Stimulated activated CD8-positive, alpha-beta memory T cell treated with anti-CD3 and anti-CD28 coated beads, Interleukin-12 subunit alpha, Interleukin-12 subunit beta, amount 100 ng/mL, for 24 hours (primary cell): ENCODE results near the gene IKZF5.

ENCODE experiments used
- DNase-seq: peaks from one replicate; pipeline ENCODE4 v3.0.0-alpha.2; 2020; ENCODE audit errors: extremely low read depth

Gene IKZF5

DNA sequence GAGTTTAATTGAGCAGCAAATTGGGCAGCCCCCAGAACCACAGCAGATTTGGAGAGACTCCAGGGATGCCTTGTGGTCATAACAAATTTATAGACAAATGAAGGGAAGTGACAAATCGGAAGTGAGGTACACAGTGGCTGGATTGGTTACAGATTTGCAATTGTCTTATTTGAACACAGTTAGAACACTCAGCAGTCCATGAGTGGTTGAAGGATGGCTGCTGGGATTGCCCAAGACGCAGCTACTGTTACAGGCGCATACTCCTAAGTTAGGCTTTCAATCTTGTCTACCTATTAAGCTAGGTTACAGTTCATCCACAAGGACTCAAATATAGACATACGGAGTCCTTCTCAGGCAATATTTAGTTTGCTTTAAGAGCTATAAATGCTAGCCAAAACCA lies 7.6 kb upstream of the IKZF5 start:
- no peak for DNase-seq

- DNase-seq = no peak
Observed at GRCh38 chr10:123014772-123015171, 6.2 kb upstream of the IKZF5 start.

- no peak for DNase-seq
Observed at GRCh38 chr10:123013456-123014419, 5.1 kb upstream of the IKZF5 start.

- DNase-seq = no peak
Observed at GRCh38 chr10:123011987-123012386, 3.4 kb upstream of the IKZF5 start.

- DNase-seq = peak; percentile 1
Observed at GRCh38 chr10:123009105-123009820, 668 bp upstream of the IKZF5 start.

DNA sequence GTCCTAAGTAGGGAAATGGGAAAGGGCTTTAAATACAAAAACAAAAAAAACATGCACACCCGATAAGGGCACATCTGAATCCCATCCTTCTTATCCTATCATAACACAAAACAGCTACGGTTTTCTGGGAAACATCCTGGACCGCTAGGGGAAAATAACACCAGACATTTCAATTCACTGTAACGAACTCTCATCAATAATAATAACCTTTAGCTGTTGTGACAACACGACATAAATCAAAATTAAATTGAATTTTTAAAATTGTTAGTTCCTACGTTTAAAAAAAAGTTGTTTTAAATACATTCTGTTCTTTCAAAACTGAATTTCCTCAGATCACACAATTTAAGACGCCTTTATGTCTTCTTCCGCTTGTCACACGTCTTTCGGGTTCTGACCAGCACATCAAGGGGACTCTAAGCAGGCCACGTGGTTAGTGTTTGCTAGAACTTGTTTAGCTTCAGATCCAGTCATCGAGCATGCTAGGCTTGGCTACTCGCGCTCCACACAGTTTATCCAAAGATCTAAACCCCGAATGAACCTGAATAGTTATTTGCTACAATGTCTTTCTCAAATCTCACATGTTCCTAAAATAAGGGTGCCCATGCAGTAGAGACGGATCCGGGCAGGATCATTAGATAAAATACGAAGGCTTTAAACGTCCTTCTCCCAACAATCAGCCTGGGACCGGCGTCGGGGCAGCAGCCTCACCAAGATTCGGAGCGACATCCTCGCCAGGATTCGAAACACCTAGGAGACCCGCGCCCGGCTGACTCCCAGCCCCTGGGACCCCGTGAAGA lies 839 bp downstream of the IKZF5 start:
- DNase-seq = no peak

- no peak for DNase-seq
Observed at GRCh38 chr10:123004298-123004697, 4.3 kb downstream of the IKZF5 start.

DNA sequence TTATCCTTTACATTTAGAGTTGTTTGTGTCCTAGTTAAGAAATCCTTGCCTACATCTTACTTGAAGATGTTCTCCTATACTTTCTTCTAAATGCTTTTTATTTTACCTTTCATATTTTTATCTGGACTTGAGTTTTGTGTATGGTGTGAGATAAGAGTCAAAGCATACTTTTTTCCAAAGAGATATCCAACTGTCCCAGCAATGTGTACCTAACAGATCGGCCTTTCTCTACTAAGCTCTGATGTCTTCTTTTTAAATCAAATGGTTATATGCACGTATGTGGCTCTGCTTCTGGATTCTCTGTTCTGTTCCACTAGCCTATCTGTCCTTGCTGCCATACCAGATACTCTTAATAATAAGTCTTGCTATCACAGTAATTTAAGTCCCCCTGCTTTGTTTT lies 7.2 kb downstream of the IKZF5 start:
- DNase-seq = no peak

GRCh38 chr10:123000155-123000554 lies 8.4 kb downstream of the IKZF5 start:
- DNase-seq = no peak

- DNase-seq = no peak
Observed at GRCh38 chr10:122999347-122999746, 9.2 kb downstream of the IKZF5 start.

DNA sequence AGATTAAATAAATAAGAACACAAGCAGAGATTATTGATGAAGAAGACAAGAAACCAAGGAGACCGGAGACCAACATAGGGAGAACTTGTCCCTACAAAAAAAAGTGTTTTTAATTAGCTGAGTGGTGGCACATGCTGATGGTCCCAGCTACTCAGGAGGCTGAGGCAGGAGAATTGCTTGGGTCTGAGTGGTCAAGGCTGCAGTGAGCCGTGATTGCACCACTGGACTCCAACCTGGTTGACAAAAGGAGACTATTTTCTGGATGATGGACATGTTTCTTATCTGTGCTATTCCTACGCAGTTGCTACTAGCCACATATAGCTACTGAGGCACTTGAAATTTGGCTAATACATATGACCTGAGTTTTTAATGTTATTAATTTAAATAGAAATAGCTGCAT lies 9.7 kb downstream of the IKZF5 start:
- no peak for DNase-seq

GRCh38 chr10:122998360-122998917 lies 10.2 kb downstream of the IKZF5 start:
- DNase-seq = no peak

- no peak for DNase-seq
Observed at GRCh38 chr10:122997864-122998263, 10.7 kb downstream of the IKZF5 start.

DNA sequence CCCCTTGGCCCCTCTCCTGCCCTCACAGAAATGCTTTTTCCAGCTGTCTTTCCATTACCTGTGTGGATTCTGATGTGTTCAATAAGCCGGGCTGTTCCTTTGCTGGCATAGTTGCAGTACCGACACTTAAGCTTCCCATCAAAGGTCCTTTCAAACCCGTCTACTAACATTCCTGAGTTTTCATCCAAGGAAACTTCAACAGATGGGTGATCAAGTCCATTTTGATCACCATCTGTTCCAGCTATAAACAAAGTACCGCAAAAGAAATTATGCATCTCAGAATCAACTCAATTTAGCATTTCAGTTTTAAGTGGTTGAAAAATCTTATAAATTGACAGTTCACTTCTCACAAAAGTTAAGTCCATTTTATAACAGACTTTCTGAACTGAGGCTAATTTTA lies 12.7 kb downstream of the IKZF5 start:
- no peak for DNase-seq

DNA sequence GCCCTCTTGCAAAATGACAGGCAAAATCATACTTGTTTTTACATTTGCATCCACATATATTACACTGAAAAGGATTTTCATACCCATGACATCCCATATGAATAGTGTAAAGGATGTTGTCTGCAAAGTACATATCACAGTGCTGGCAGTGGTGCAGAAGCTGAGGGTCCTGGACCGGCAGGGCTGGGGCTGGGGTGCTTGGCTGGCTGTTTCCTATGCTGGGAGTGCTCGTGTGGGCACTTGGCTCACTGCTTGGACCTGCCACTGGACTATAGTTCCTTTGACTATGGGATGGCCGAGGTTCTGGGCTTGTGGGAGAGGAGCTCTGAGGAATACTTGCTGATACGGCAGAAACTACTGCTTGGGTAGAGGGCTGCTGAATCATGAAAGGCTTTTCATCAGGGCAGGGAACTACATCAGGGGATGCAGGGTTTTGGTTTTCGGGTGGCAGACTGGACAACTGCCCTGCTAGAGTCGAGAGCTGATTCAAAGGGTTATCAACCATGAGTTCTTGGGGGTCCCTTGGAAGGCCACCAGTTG lies 14.7 kb downstream of the IKZF5 start:
- DNase-seq = no peak

DNA sequence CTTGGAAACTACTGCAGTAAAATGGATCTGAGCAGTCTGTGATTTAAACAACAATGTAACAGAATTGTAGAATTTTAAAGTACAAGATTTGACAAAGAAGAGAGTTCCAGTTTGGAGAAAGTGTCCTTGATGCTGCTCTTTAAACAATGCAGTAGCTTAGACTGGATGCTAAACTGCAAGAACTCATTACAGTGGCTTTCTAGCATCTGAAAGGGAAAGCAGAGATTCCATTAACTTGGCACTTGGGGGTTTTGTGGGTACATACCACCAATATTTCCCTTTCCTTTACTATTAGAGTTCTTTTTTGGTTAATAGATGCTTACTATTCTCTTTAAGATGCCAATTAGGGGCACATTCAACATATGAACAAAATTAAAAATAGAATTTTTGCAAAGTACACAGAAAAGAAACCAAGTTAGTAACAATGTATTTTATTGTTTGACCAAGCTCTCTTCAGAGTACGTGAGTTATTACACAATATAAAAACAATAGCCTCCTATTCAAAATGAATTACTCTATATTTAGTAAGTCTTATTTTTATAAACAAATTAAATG lies 16.5 kb downstream of the IKZF5 start:
- no peak for DNase-seq

- no peak for DNase-seq
Observed at GRCh38 chr10:122990278-122990677, 18.3 kb downstream of the IKZF5 start.

DNA sequence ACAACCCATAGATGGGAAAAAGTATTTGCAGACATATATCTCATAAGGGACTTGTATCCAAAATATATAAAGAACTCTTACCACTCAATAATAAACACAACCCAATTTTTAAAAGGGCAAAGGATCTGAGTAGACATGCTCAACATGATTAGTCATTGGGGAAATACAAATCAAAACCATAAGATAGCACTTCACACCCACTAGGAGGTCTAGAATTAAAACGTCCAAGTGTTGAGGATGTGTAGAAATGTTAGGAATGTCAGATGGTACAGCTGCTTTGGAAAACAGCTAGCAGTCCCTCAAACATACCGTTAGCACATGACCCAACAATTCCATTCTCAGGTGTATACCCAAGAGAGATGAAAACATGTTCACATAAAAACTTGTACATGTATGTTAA lies 20.1 kb downstream of the IKZF5 start:
- DNase-seq = no peak

DNA sequence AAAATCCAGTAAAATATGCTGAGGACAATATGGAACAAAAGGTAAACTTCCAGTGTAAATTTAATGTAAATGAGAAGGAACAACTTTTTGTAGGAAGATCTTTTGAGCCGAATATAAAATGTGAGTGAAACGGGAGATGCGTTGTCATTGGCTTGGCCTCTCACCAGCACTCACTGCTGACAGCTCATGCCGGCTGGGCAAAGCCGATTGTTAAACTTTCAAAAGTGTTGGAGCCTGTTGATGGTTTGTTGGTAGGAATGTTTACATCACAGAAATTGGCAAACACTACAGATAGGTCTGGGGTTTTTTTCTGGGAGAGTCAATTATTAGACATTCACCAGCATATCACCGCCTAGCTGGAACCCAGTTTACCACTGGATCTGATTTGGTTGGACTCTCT lies 22.3 kb downstream of the IKZF5 start:
- no peak for DNase-seq

DNA sequence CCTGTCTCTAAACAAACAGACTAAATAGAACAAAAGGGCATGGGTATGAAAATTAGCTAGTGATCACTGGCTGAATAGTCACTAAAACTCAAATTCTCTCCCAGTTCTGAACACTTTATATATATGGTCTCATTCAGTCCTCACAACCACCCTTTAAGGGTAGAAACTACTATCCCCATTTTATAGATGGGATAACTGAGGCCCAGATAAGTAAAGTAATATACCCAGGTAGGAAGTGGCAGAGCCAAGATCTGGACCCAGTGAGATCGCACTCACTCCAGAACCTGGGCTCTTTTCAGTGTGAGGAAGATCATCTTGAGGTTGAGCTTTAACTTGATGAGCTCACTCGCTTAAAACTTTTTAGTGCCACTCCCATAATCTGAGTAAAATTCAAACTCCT lies 23.9 kb downstream of the IKZF5 start:
- DNase-seq = no peak

GRCh38 chr10:122983898-122984297 lies 24.7 kb downstream of the IKZF5 start:
- no peak for DNase-seq
